ENCODE data around the gene COQ3.

Gene COQ3

DNA sequence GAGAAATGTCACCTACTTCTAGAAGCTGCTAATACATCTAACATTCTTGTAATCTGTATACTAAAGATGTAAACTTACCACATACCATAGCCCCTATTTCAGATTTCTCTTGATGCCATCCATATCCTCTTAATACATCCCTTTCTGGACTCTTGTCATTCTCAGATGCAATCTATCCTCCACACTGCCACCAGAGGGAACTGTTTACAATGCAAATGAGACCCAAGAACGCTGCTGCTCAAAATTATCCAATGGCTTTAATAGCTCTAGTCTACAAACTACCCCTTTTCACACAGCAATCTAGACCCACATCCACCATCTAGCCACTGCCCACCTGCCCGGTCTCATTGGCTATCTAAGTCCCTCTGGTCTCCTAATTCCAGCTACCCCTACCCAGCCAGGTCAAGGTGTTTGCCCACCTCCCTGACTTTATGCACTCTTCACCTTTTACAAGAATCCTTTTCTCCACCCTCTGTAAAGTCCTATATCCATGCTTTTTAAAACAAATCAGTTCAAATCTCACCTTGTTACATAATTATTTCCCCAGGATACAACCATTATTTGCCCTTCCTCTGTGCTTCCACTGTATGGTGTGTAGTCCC lies 59.4 kb downstream of the COQ3 start:
- H3K4me1 ChIP-seq = peaks cover 6% of the 10 kb centered on the region
- H3K36me3 ChIP-seq = no peaks in the 10 kb centered on the region
- DNase-seq = peak; percentile 46
- TF ChIP-seq CTCF (IDR thresholded peaks at IDR 0.05; ENCODE audit: low read depth, low read length) = peak; percentile 84
- no peak overlapping the region for H3K4me3 ChIP-seq (ENCODE audit: low read depth, low read length)
- H3K27me3 ChIP-seq = no peaks in the 10 kb centered on the region
- H3K9me3 ChIP-seq = no peaks in the 10 kb centered on the region

- DNase-seq = no peak
Observed at GRCh38 chr6:99333068-99333467, 60.9 kb downstream of the COQ3 start.

GRCh38 chr6:99331531-99331930 lies 62.5 kb downstream of the COQ3 start:
- Histone ChIP-seq H3K4me3 (ENCODE audit: low read depth, low read length) (no peak overlapping the region), H3K4me1 (peaks cover 6% of the 10 kb centered on the region), H3K9me3 (no peaks in the 10 kb centered on the region), H3K27me3 (no peaks in the 10 kb centered on the region), H3K36me3 (no peaks in the 10 kb centered on the region)
- no peak for DNase-seq
- TF ChIP-seq CTCF (IDR thresholded peaks at IDR 0.05; ENCODE audit: low read depth, low read length) = no peak

More at GRCh38 chr6:99333068-99333467, 60.9 kb downstream of the COQ3 start:
- TF ChIP-seq CTCF (IDR thresholded peaks at IDR 0.05; ENCODE audit: low read depth, low read length) = no peak
- Histone ChIP-seq H3K36me3 (no peaks in the 10 kb centered on the region), H3K4me3 (ENCODE audit: low read depth, low read length) (no peak overlapping the region), H3K9me3 (no peaks in the 10 kb centered on the region), H3K4me1 (peaks cover 6% of the 10 kb centered on the region), H3K27me3 (no peaks in the 10 kb centered on the region)

DNA sequence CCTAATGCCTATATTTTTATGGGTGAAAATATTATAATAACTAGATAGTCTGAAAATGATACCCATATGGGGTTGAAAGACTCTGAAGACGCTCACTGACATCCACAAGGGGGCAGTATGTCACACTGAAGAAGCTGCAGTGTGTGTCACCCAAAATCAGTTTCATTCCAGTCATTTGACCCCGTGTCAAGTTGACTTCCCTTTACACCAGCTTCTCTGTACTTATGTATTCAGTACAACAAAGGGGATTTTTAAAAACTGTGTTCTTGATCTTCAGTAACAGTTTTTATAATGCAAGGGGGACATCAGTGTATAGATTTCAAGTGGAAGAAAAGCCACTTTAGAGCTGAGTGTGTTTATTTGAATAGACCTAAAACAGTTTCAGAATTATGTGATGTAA lies 63.8 kb downstream of the COQ3 start:
- H3K9me3 ChIP-seq = no peaks in the 10 kb centered on the region
- no peaks in the 10 kb centered on the region for H3K36me3 ChIP-seq
- no peak overlapping the region for H3K4me3 ChIP-seq (ENCODE audit: low read depth, low read length)
- TF ChIP-seq CTCF (IDR thresholded peaks at IDR 0.05; ENCODE audit: low read depth, low read length) = peak; percentile 85
- H3K4me1 ChIP-seq = peaks cover 6% of the 10 kb centered on the region
- DNase-seq = peak; percentile 67
- H3K27me3 ChIP-seq = no peaks in the 10 kb centered on the region

DNA sequence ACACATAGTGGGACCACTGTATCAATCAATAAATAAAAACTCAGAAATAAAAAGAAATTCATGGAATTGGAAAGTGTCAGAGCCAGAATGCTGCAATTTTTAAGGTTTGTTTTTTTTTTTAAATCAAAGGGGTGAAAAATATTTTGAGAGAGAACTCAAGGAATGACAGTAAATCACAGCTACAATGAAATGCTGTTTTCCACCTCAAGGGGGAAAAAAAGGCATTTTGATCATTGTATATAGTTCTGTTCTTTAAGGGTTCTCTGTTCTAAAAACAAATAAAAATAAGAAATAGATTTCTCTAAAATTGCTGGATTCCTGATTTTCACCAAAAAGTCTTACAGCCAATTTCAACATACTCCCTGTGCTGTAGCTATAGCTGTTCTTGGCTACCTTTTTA lies 69.0 kb downstream of the COQ3 start:
- no peaks in the 10 kb centered on the region for H3K36me3 ChIP-seq
- H3K27me3 ChIP-seq = no peaks in the 10 kb centered on the region
- no peaks in the 10 kb centered on the region for H3K9me3 ChIP-seq
- no peak for DNase-seq
- no peaks in the 10 kb centered on the region for H3K4me1 ChIP-seq
- no peak for TF ChIP-seq CTCF (IDR thresholded peaks at IDR 0.05; ENCODE audit: low read depth, low read length)
- no peak overlapping the region for H3K4me3 ChIP-seq (ENCODE audit: low read depth, low read length)

Data from BE2C (cell line).